Dedifferentiated amniotic fluid mesenchymal stem cell (primary cell): ENCODE measurements around the gene GNAI2.
"Not testable (repeated sequence)": the region's sequence is repeated elsewhere in the genome, so short reads cannot be mapped to it uniquely, and the experiment has no call there.

Experiments
- DNase-seq: peaks from one replicate; pipeline ENCODE4 v3.0.0-alpha.2; 2016; ENCODE audit errors: extremely low spot score

GNAI2 gene

GRCh38 chr3:50264383-50264963 is 28.5 kb downstream of the GNAI2 start:
- DNase-seq: peak; percentile 90

- DNase-seq: no peak
Measured at GRCh38 chr3:50264964-50265485, 29.0 kb downstream of the GNAI2 start.

GRCh38 chr3:50265571-50265970 is 29.6 kb downstream of the GNAI2 start:
- DNase-seq: no peak

GRCh38 chr3:50266017-50266416 is 30.0 kb downstream of the GNAI2 start:
- no peak for DNase-seq

GRCh38 chr3:50266836-50267235 is 30.8 kb downstream of the GNAI2 start:
- DNase-seq: no peak

- DNase-seq: no peak
Measured at GRCh38 chr3:50267280-50267913, 31.4 kb downstream of the GNAI2 start.

- no peak for DNase-seq
Measured at GRCh38 chr3:50268276-50268675, 32.3 kb downstream of the GNAI2 start.

GRCh38 chr3:50268703-50269451 is 32.9 kb downstream of the GNAI2 start, which contains the start of gene SEMA3B:
SEMA3B (plus strand) TSS chr3:50269147; CDS start chr3:50269241, 94 bp downstream.
- DNase-seq: peak; percentile 63

- DNase-seq: no peak
Measured at GRCh38 chr3:50269460-50269859, 33.5 kb downstream of the GNAI2 start.

- no peak for DNase-seq
Measured at GRCh38 chr3:50269977-50270413, 34.0 kb downstream of the GNAI2 start.

GRCh38 chr3:50270422-50271224 is 34.6 kb downstream of the GNAI2 start:
- no peak for DNase-seq

GRCh38 chr3:50271314-50271936 is 35.4 kb downstream of the GNAI2 start:
- no peak for DNase-seq

GRCh38 chr3:50272538-50272910 is 36.5 kb downstream of the GNAI2 start:
- not testable (repeated sequence) for DNase-seq

- DNase-seq: peak; percentile 38
Measured at GRCh38 chr3:50272911-50273688, 37.1 kb downstream of the GNAI2 start.

GRCh38 chr3:50273689-50274065 is 37.7 kb downstream of the GNAI2 start:
- DNase-seq: no peak

GRCh38 chr3:50274371-50275104 is 38.5 kb downstream of the GNAI2 start:
- no peak for DNase-seq

- no peak for DNase-seq
Measured at GRCh38 chr3:50275141-50275995, 39.4 kb downstream of the GNAI2 start.

- no peak for DNase-seq
Measured at GRCh38 chr3:50275996-50276761, 40.2 kb downstream of the GNAI2 start.
